Stimulated activated CD8-positive, alpha-beta memory T cell treated with anti-CD3 and anti-CD28 coated beads, Interleukin-15, amount 100 ng/mL, for 48 hours (primary cell): ENCODE results near the gene MSANTD2.

Experiments
- DNase-seq, 2 donors: peaks; one replicate each; pipeline ENCODE4 v3.0.0-alpha.2; 2020; ENCODE audit warnings: low read depth in 2 of 2

MSANTD2 gene

GRCh38 chr11:124800226-124800929 lies at the start of gene MSANTD2:
TSS of gene MSANTD2 (minus strand) at chr11:124800406. CDS start at chr11:124800380, 26 bp downstream.
- DNase-seq = peak; percentile 75 to 78

GRCh38 chr11:124846070-124846673 lies 46.0 kb upstream of the MSANTD2 start:
- DNase-seq = no peak

- no peak for DNase-seq
Observed at GRCh38 chr11:124844664-124845079, 44.5 kb upstream of the MSANTD2 start.

GRCh38 chr11:124843616-124843910 lies 43.4 kb upstream of the MSANTD2 start:
- no peak for DNase-seq

GRCh38 chr11:124842305-124842704 lies 42.1 kb upstream of the MSANTD2 start:
- DNase-seq = no peak

GRCh38 chr11:124841840-124842239 lies 41.6 kb upstream of the MSANTD2 start:
- DNase-seq = no peak

GRCh38 chr11:124841201-124841600 lies 41.0 kb upstream of the MSANTD2 start:
- DNase-seq = no peak

- DNase-seq = no peak
Observed at GRCh38 chr11:124840666-124841065, 40.5 kb upstream of the MSANTD2 start.

- DNase-seq = no peak
Observed at GRCh38 chr11:124839972-124840621, 39.9 kb upstream of the MSANTD2 start.

- no peak for DNase-seq
Observed at GRCh38 chr11:124839128-124839971, 39.1 kb upstream of the MSANTD2 start.

- DNase-seq = no peak
Observed at GRCh38 chr11:124838805-124839127, 38.6 kb upstream of the MSANTD2 start.

GRCh38 chr11:124837491-124837856 lies 37.3 kb upstream of the MSANTD2 start:
- DNase-seq = no peak

- DNase-seq = no peak
Observed at GRCh38 chr11:124835918-124836317, 35.7 kb upstream of the MSANTD2 start.

GRCh38 chr11:124834526-124835180 lies 34.4 kb upstream of the MSANTD2 start:
- DNase-seq = no peak

- no peak for DNase-seq
Observed at GRCh38 chr11:124832571-124832970, 32.4 kb upstream of the MSANTD2 start.

GRCh38 chr11:124831897-124832296 lies 31.7 kb upstream of the MSANTD2 start:
- no peak for DNase-seq

GRCh38 chr11:124830749-124831148 lies 30.5 kb upstream of the MSANTD2 start:
- no peak for DNase-seq

- DNase-seq = no peak
Observed at GRCh38 chr11:124829986-124830385, 29.8 kb upstream of the MSANTD2 start.

GRCh38 chr11:124825876-124826275 lies 25.7 kb upstream of the MSANTD2 start:
- DNase-seq = no peak

GRCh38 chr11:124823512-124824376 lies 23.5 kb upstream of the MSANTD2 start:
- no peak for DNase-seq
